K562 (cell line): ENCODE results near the gene CHST8. TPM values are rescaled to one million over a fixed set of nuclear protein-coding genes. Genes with fewer than 3 reads are reported as not detected.

Source experiments
- ATAC-seq: fragments of 200-7000 bp; cut with Tn5 transposase; 3 replicates; pipeline ENCODE4 v1.9.1; 2020; ENCODE audit warnings: moderate library complexity
- BruUV-seq: library from RNA; stranded (reverse); fragments of 400-500 nt; replicated peaks from 2 replicates; lab custom pipeline; 2021; lab: Mats Ljungman, UMichigan
- CTCF ChIA-PET: fragments of 300-600 bp; formaldehyde crosslinking; extraction: SDS; loops from one replicate; lab custom pipeline; 2021; ENCODE audit warnings: low intra/inter-chr PET ratio; lab: Yijun Ruan, JAX
- POLR2A ChIA-PET: fragments of 300-600, 350-650 bp; sonication (Branson Sonifier 250); formaldehyde crosslinking; extraction: SDS; loops from one replicate; lab custom pipeline; 2021; ENCODE audit warnings: antibody characterized with exemption, inconsistent platforms; lab: Yijun Ruan, JAX
- DNase-seq, 4 experiments: peaks; one replicate each; pipeline versions ENCODE4 v3.0.0 to v3.0.0-alpha.2; 2011 to 2018; ENCODE audit warnings: low spot score in 3 of 4, mixed read lengths in 3 of 4; ENCODE audit errors: extremely low read depth in 1 of 4
- FAIRE-seq: peaks from 2 replicates; lab custom pipeline; 2011; peaks lifted over from hg19 to GRCh38; lab: Jason Lieb, UNC
- H2AFZ ChIP-seq: 2 replicates; pipeline ENCODE4 v1.6.0; 2011; ENCODE audit warnings: low read depth, low read length, control low read depth, inconsistent platforms
- H3K27ac ChIP-seq: fragments of 200-600 bp; 3 replicates; pipeline ENCODE4 v1.8.0; 2011; ENCODE audit warnings: low read depth, mild to moderate bottlenecking, control low read depth, inconsistent platforms, low read length, moderate library complexity, mixed read lengths; ENCODE audit errors: extremely low read depth
- H3K27me3 ChIP-seq, 2 experiments: fragments of 300-600 bp in 1 of 2; 2 replicates in 1 of 2; 3 replicates in 1 of 2; pipeline versions ENCODE4 v1.6.0 to v1.8.0; 2011; ENCODE audit warnings: inconsistent platforms in 2 of 2, low read length in 2 of 2, mild to moderate bottlenecking in 1 of 2, mixed read lengths in 1 of 2, moderate library complexity in 1 of 2; ENCODE audit not compliant: control insufficient read depth in 2 of 2, insufficient read depth in 2 of 2
- H3K36me3 ChIP-seq: fragments of 300-600 bp; 3 replicates; pipeline ENCODE4 v1.8.0; 2011; ENCODE audit warnings: mild to moderate bottlenecking, low read length, inconsistent platforms; ENCODE audit not compliant: control insufficient read depth, insufficient read depth
- H3K4me1 ChIP-seq, 2 experiments: fragments of 200-600 bp in 1 of 2; replicated peaks in 1 of 2; 2 replicates in 1 of 2; 3 replicates in 1 of 2; pipeline versions ENCODE4 v1.5.1 to v1.8.0; 2011; ENCODE audit warnings: inconsistent platforms in 2 of 2, low read length in 2 of 2, mild to moderate bottlenecking in 1 of 2, mixed read lengths in 1 of 2, moderate library complexity in 1 of 2; ENCODE audit not compliant: control insufficient read depth in 2 of 2, insufficient read depth in 2 of 2
- H3K4me2 ChIP-seq: 2 replicates; pipeline ENCODE4 v1.6.1; 2011; ENCODE audit warnings: low read length, control low read depth, inconsistent platforms, mixed read lengths; ENCODE audit not compliant: insufficient read depth
- H3K4me3 ChIP-seq: fragments of 200-600 bp; sonication (generic), shearing (Covaris generic); 2 replicates; pipeline ENCODE4 v1.5.1; 2016; ENCODE audit warnings: control low read depth, inconsistent platforms
- H3K79me2 ChIP-seq: fragments of 200-600 bp; 3 replicates; pipeline ENCODE4 v1.8.0; 2011; ENCODE audit warnings: low read length, inconsistent platforms; ENCODE audit not compliant: control insufficient read depth, insufficient read depth
- H3K9ac ChIP-seq, 2 experiments: 2 replicates each; pipeline versions ENCODE4 v1.6.0 to v1.6.1; 2011; ENCODE audit warnings: low read depth in 2 of 2, low read length in 2 of 2, control low read depth in 1 of 2, inconsistent platforms in 1 of 2, mild to moderate bottlenecking in 1 of 2, mixed read lengths in 1 of 2; ENCODE audit not compliant: insufficient read depth in 1 of 2
- H3K9me1 ChIP-seq: one replicate; pipeline ENCODE4 v1.6.0; 2011; ENCODE audit warnings: inconsistent platforms, mild to moderate bottlenecking, low read length, moderate library complexity; ENCODE audit not compliant: control insufficient read depth, insufficient read depth
- H3K9me3 ChIP-seq: replicated peaks from 2 replicates; pipeline ENCODE4 v1.5.1; 2011; ENCODE audit warnings: low read depth, low read length, inconsistent platforms; ENCODE audit not compliant: control insufficient read depth, insufficient read depth
- H4K20me1 ChIP-seq: replicated peaks from 2 replicates; pipeline ENCODE4 v1.6.1; 2011; ENCODE audit warnings: low read length, inconsistent platforms, mixed read lengths; ENCODE audit not compliant: control insufficient read depth, insufficient read depth
- FOXJ2 ChIP-seq: fragments of 200-800 bp; sonication (Bioruptor generic); IDR thresholded peaks from 2 replicates; pipeline ENCODE4 v1.6.1; 2016; ENCODE audit warnings: missing genetic modification characterization, missing compliant biosample characterization
- GTF2E2 ChIP-seq: fragments of 200-800 bp; sonication (Bioruptor generic); IDR thresholded peaks from 2 replicates; pipeline ENCODE4 v1.6.1; 2016; ENCODE audit warnings: missing genetic modification characterization, missing compliant biosample characterization
- HDAC3 ChIP-seq: fragments of 450-650 bp; IDR thresholded peaks from 2 replicates; pipeline ENCODE4 v1.6.1; 2018; ENCODE audit warnings: borderline replicate concordance, mild to moderate bottlenecking, moderate library complexity; ENCODE audit not compliant: partially characterized antibody
- KAT8 ChIP-seq: fragments of 450-650 bp; IDR thresholded peaks from 2 replicates; pipeline ENCODE4 v1.6.1; 2016; ENCODE audit warnings: low read depth, mild to moderate bottlenecking
- LARP7 ChIP-seq: fragments of 450-650 bp; IDR thresholded peaks from 2 replicates; pipeline ENCODE4 v1.6.1; 2016
- POLR2A ChIP-seq: fragments of 450-650 bp; conservative IDR thresholded peaks from 2 replicates; pipeline ENCODE4 v1.6.1; 2016
- SMARCB1 ChIP-seq: IDR thresholded peaks from 2 replicates; pipeline ENCODE4 v1.6.1; 2011; ENCODE audit warnings: improper control_type of control experiment, low read depth; ENCODE audit not compliant: insufficient read length
- ZNF384 ChIP-seq: IDR thresholded peaks from 2 replicates; pipeline ENCODE4 v1.6.1; 2012; ENCODE audit warnings: low read depth, low read length, improper control_type of control experiment
- ZNF444 ChIP-seq: fragments of 250-450 bp; sonication (Bioruptor Pico); IDR thresholded peaks from 2 replicates; pipeline ENCODE4 v1.4.0; 2020; ENCODE audit warnings: mild to moderate bottlenecking, moderate library complexity
- WGBS: fragments of 100-300 bp; shearing (Covaris generic); methylation state at CpG from one replicate; pipeline ENCODE4 v1.1.6; 2016; ENCODE audit warnings: low coverage, mixed read lengths; ENCODE audit not compliant: insufficient coverage; ENCODE audit errors: missing lambda C conversion rate; 5-methylcytosine and 5-hydroxymethylcytosine counted together
- in situ Hi-C: fragments of 300-500 bp; cut with MboI; formaldehyde crosslinking; loops from 4 replicates; pipeline ENCODE4 v1.15.0; 2018; ENCODE audit warnings: inconsistent platforms, mixed read lengths
- intact Hi-C: fragments of 100-400 bp; cut with micrococcal nuclease; formaldehyde crosslinking; loops from 2 replicates; pipeline ENCODE4 v1.14.2; 2022
- polyA plus RNA-seq, 8 experiments: library from polyadenylated mRNA; depleted of rRNA in 4 of 8; stranded (reverse) in 5 of 8; unstranded in 3 of 8; fragments of >200 nt; fragmentation: Nextera tagmentation in 2 of 8; fragmentation: Illumina TruSeq in 1 of 8; extraction: Ambion mirVana in 2 of 8; extraction: Trizol in 1 of 8; gene quantifications; 2 replicates each; pipeline versions ENCODE4 v1.2.1 to v1.2.3, GENCODE V29; 2011 to 2014; ENCODE audit warnings: inconsistent platforms in 1 of 8, missing spikeins in 1 of 8
- total RNA-seq, 7 experiments: library from RNA; depleted of rRNA in 6 of 7; stranded (reverse); fragments of >200 nt in 6 of 7; fragmentation: Illumina TruSeq in 2 of 7; extraction: Trizol in 2 of 7; gene quantifications; 2 replicates each; pipeline versions ENCODE4 v1.2.1 to v1.2.3, GENCODE V29; 2011 to 2021; ENCODE audit warnings: low replicate concordance in 1 of 7
- TF ChIP-seq, protein P1 (sequence below): fragments of 450-650 bp; IDR thresholded peaks from 2 replicates; pipeline ENCODE4 v1.6.1; 2018; ENCODE audit warnings: mild to moderate bottlenecking, low read depth; ENCODE audit not compliant: partially characterized antibody
- TF ChIP-seq, protein P2 (sequence below): IDR thresholded peaks from 2 replicates; pipeline ENCODE4 v1.6.1; 2012; ENCODE audit warnings: low read depth, low read length, improper control_type of control experiment, borderline replicate concordance

The CHST8 gene
- total and polyA plus RNA-seq, 9 of the 15 experiments (the other 6 are each of a cell fraction or from before 2014, with no cell fraction given): 0.11 TPM; not detected in 8

DNA sequence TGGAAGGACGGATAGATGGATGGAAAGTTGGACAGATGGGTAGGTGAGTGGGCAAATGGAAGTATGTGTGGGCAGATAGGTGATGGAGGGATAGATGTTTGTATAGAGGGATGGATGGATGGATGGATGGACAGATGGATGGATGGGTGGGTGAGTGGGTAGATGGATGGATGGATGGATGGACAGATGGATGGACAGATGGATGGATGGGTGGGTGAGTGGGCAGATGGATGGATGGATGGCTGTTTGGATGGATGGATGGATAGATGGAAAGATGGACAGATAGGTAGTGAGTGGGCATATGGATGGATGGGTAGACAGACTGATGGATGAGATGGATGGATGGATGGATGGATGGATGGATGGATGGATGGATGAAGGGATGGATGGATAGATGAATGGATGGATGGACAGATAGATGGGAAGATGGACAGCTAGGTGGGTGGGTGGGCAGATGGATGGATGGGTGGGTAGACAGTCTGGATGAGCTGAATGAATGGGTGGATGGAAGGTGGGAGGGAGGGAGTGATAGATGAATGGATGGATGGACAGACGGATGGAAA lies 100.1 kb downstream of the CHST8 start:
- Histone ChIP-seq H3K79me2 (no peaks in the 10 kb centered on the region), H4K20me1 (no peaks in the 10 kb centered on the region), H3K4me2 (no peak overlapping the region), H3K27me3 (peaks cover 0 to 6% of the 10 kb centered on the region in 2 experiments; a peak in 3 of 5 replicates), H3K9ac (no peak overlapping the region), H3K9me1 (no peaks in the 10 kb centered on the region), H3K27ac (no peak overlapping the region), H3K9me3 (no peaks in the 10 kb centered on the region), H3K4me1 (no peaks in the 10 kb centered on the region; a peak in 1 of 5 replicates), H2AFZ (no peak overlapping the region), H3K36me3 (no peaks in the 10 kb centered on the region), H3K4me3 (no peak overlapping the region)
- intact Hi-C loops (loop anchor here (10.0 kb wide), 1 partner anchor 53 kb away; no protein-coding TSS in a partner anchor), in situ Hi-C loops (no loop called here)
- DNase-seq (no peak), ATAC-seq (no peak), FAIRE-seq (no peak)
- TF ChIP-seq GTF2E2 (tag) (no peak), LARP7 (no peak), HDAC3 (no peak), ZNF384 (no peak), ZNF444 (CRISPR knock-in tag) (no peak), KAT8 (no peak), SMARCB1 (no peak), POLR2A (no peak), FOXJ2 (tag) (no peak)
- TF ChIP-seq, protein P1, sequence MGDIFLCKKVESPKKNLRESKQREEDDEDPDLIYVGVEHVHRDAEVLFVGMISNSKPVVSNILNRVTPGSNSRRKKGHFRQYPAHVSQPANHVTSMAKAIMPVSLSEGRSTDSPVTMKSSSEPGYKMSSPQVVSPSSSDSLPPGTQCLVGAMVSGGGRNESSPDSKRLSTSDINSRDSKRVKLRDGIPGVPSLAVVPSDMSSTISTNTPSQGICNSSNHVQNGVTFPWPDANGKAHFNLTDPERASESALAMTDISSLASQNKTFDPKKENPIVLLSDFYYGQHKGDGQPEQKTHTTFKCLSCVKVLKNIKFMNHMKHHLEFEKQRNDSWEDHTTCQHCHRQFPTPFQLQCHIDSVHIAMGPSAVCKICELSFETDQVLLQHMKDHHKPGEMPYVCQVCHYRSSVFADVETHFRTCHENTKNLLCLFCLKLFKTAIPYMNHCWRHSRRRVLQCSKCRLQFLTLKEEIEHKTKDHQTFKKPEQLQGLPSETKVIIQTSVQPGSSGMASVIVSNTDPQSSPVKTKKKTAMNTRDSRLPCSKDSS: no peak
- TF ChIP-seq, protein P2, sequence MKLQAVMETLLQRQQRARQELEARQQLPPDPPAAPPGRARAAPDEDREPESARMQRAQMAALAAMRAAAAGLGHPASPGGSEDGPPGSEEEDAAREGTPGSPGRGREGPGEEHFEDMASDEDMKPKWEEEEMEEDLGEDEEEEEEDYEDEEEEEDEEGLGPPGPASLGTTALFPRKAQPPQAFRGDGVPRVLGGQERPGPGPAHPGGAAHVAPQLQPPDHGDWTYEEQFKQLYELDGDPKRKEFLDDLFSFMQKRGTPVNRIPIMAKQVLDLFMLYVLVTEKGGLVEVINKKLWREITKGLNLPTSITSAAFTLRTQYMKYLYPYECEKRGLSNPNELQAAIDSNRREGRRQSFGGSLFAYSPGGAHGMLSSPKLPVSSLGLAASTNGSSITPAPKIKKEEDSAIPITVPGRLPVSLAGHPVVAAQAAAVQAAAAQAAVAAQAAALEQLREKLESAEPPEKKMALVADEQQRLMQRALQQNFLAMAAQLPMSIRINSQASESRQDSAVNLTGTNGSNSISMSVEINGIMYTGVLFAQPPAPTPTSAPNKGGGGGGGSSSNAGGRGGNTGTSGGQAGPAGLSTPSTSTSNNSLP: no peak
- 0% methylated on average over 1 of the region's 2 CpGs for WGBS
- CTCF ChIA-PET: interaction anchor here (1.4 kb wide), 1 partner anchor 50 kb away, joined by 5 read pairs; no protein-coding TSS in a partner anchor
- BruUV-seq: no TSS peak
- POLR2A ChIA-PET: no interaction called here
